Loucy (cell line): ENCODE results near the gene WHRN.

ENCODE experiments used
- H2AFZ ChIP-seq: fragments of 200-600 bp; sonication (generic); 2 replicates; pipeline ENCODE4 v1.6.0; 2016; ENCODE audit warnings: antibody characterized with exemption, mild to moderate bottlenecking, low read length, moderate library complexity
- H3F3A ChIP-seq: fragments of 200-600 bp; 2 replicates; pipeline ENCODE4 v1.6.0; 2016; ENCODE audit warnings: antibody characterized with exemption, low read depth, mild to moderate bottlenecking
- H3K27me3 ChIP-seq: fragments of 200-600 bp; sonication (generic); 2 replicates; pipeline ENCODE4 v1.6.1; 2014; ENCODE audit warnings: low read length, mild to moderate bottlenecking; ENCODE audit not compliant: insufficient read depth, poor library complexity, severe bottlenecking
- H3K36me3 ChIP-seq: fragments of 200-600 bp; sonication (generic); 2 replicates; pipeline ENCODE4 v1.6.1; 2016; ENCODE audit warnings: low read length; ENCODE audit not compliant: insufficient read depth
- H3K4me1 ChIP-seq: fragments of 200-600 bp; sonication (generic); 2 replicates; pipeline ENCODE4 v1.5.1; 2014; ENCODE audit warnings: low read length, mild to moderate bottlenecking; ENCODE audit not compliant: insufficient read depth, poor library complexity, severe bottlenecking
- H3K4me2 ChIP-seq: fragments of 200-600 bp; sonication (generic); 2 replicates; pipeline ENCODE4 v1.6.0; 2014; ENCODE audit warnings: antibody characterized with exemption, low read length, low read depth, mild to moderate bottlenecking; ENCODE audit not compliant: poor library complexity, severe bottlenecking
- H3K4me3 ChIP-seq: fragments of 200-600 bp; sonication (generic); 2 replicates; pipeline ENCODE4 v1.5.1; 2014; ENCODE audit warnings: low read length, mild to moderate bottlenecking, mixed read lengths; ENCODE audit not compliant: poor library complexity, severe bottlenecking
- H3K79me2 ChIP-seq: fragments of 200-600 bp; sonication (generic); 2 replicates; pipeline ENCODE4 v1.6.1; 2014; ENCODE audit warnings: low read length; ENCODE audit not compliant: insufficient read depth
- H3K9ac ChIP-seq: fragments of 200-600 bp; sonication (generic); 2 replicates; pipeline ENCODE4 v1.6.0; 2014; ENCODE audit warnings: mild to moderate bottlenecking, low read depth, low read length, moderate library complexity; ENCODE audit not compliant: poor library complexity, severe bottlenecking
- H3K9me2 ChIP-seq: fragments of 200-600 bp; sonication (generic); replicated peaks from 2 replicates; pipeline ENCODE4 v1.6.1; 2016; ENCODE audit warnings: low read depth, low read length, mixed read lengths
- H3K9me3 ChIP-seq: fragments of 200-600 bp; sonication (generic); 2 replicates; pipeline ENCODE4 v1.6.1; 2014; ENCODE audit warnings: mild to moderate bottlenecking, antibody characterized with exemption, low read length, low read depth; ENCODE audit not compliant: insufficient read depth
- H4K20me1 ChIP-seq: fragments of 200-600 bp; sonication (generic); 2 replicates; pipeline ENCODE4 v1.6.0; 2014; ENCODE audit warnings: antibody characterized with exemption, low read length, mild to moderate bottlenecking; ENCODE audit not compliant: insufficient read depth, poor library complexity, severe bottlenecking
- CTCF ChIP-seq: fragments of 200-600 bp; sonication (generic); conservative IDR thresholded peaks from 2 replicates; pipeline ENCODE4 v1.5.1; 2014; ENCODE audit warnings: mild to moderate bottlenecking, antibody characterized with exemption, low read length
- EZH2phosphoT487 ChIP-seq: fragments of 200-600 bp; IDR thresholded peaks from 2 replicates; pipeline ENCODE4 v1.6.1; 2018; ENCODE audit warnings: antibody characterized with exemption, mild to moderate bottlenecking, moderate library complexity, borderline replicate concordance

WHRN gene

GRCh38 chr9:114399381-114399780 lies 105.9 kb downstream of the WHRN start:
- TF ChIP-seq EZH2phosphoT487 (no peak), CTCF (no peak)
- no peak overlapping the region for H2AFZ ChIP-seq

GRCh38 chr9:114397848-114398605 lies 107.2 kb downstream of the WHRN start:
- no peaks in the 10 kb centered on the region for H3K36me3 ChIP-seq
- H3K9me2 ChIP-seq: no peaks in the 10 kb centered on the region
- no peaks in the 10 kb centered on the region for H3K27me3 ChIP-seq
- no peaks in the 10 kb centered on the region for H3F3A ChIP-seq
- peaks cover 17% of the 10 kb centered on the region for H3K4me1 ChIP-seq
- peak overlapping the region; percentile 88; the same call in 1 of the 2 replicates for H2AFZ ChIP-seq
- TF ChIP-seq CTCF (no peak), EZH2phosphoT487 (no peak)
- no peaks in the 10 kb centered on the region for H3K9me3 ChIP-seq
- peak overlapping the region; percentile 43 for H3K9ac ChIP-seq
- peaks cover 8% of the 10 kb centered on the region for H4K20me1 ChIP-seq
- peak overlapping the region; percentile 89 for H3K4me3 ChIP-seq
- H3K4me2 ChIP-seq: peak overlapping the region; percentile 89
- peaks cover 12% of the 10 kb centered on the region for H3K79me2 ChIP-seq

More at GRCh38 chr9:114399381-114399780, 105.9 kb downstream of the WHRN start:
- no peak overlapping the region for H3K4me3 ChIP-seq
- H3K27me3 ChIP-seq: no peaks in the 10 kb centered on the region
- peaks cover 8% of the 10 kb centered on the region for H4K20me1 ChIP-seq
- H3F3A ChIP-seq: no peaks in the 10 kb centered on the region
- no peak overlapping the region for H3K9ac ChIP-seq
- H3K9me2 ChIP-seq: no peaks in the 10 kb centered on the region
- H3K4me2 ChIP-seq: no peak overlapping the region
- H3K36me3 ChIP-seq: no peaks in the 10 kb centered on the region
- peaks cover 12% of the 10 kb centered on the region for H3K79me2 ChIP-seq
- peaks cover 17% of the 10 kb centered on the region for H3K4me1 ChIP-seq
- no peaks in the 10 kb centered on the region for H3K9me3 ChIP-seq

- H3K4me3 ChIP-seq: peak overlapping the region; percentile 89
- peak overlapping the region; percentile 89 for H3K4me2 ChIP-seq
- peaks cover 22% of the 10 kb centered on the region for H3K4me1 ChIP-seq
- H3K27me3 ChIP-seq: no peaks in the 10 kb centered on the region
- 0 out of 2 replicates have a peak overlapping the region, but pooled peaks have one; percentile 88 for H2AFZ ChIP-seq
- peaks cover 17% of the 10 kb centered on the region for H3K79me2 ChIP-seq
- H3K36me3 ChIP-seq: no peaks in the 10 kb centered on the region
- H3K9ac ChIP-seq: peak overlapping the region; percentile 43
- H4K20me1 ChIP-seq: peaks cover 8% of the 10 kb centered on the region
- TF ChIP-seq CTCF (no peak), EZH2phosphoT487 (no peak)
- no peaks in the 10 kb centered on the region for H3K9me2 ChIP-seq
- H3F3A ChIP-seq: no peaks in the 10 kb centered on the region
- no peaks in the 10 kb centered on the region for H3K9me3 ChIP-seq
Observed at GRCh38 chr9:114397219-114397847, 107.9 kb downstream of the WHRN start.
